HUES6 (cell line): ENCODE results near the gene TMCO4.

Experiments used
- H3K27ac ChIP-seq: 2 replicates; pipeline ENCODE4 v1.7.0; 2013; ENCODE audit warnings: low read depth, mild to moderate bottlenecking, low read length, inconsistent platforms
- H3K27me3 ChIP-seq: 2 replicates; pipeline ENCODE4 v1.6.1; 2013; ENCODE audit warnings: low read length; ENCODE audit not compliant: control insufficient read depth, insufficient read depth
- H3K36me3 ChIP-seq: 2 replicates; pipeline ENCODE4 v1.6.1; 2013; ENCODE audit warnings: low read length; ENCODE audit not compliant: control insufficient read depth, insufficient read depth
- H3K4me1 ChIP-seq: 2 replicates; pipeline ENCODE4 v1.6.1; 2013; ENCODE audit warnings: low read length; ENCODE audit not compliant: control insufficient read depth, insufficient read depth
- H3K4me3 ChIP-seq: 2 replicates; pipeline ENCODE4 v1.5.1; 2013; ENCODE audit warnings: low read depth, low read length
- H3K9ac ChIP-seq: one replicate; pipeline ENCODE4 v1.6.1; 2013; ENCODE audit warnings: mild to moderate bottlenecking, low read length
- H3K9me3 ChIP-seq: 2 replicates; pipeline ENCODE4 v1.6.1; 2013; ENCODE audit warnings: low read depth, low read length; ENCODE audit not compliant: control insufficient read depth, insufficient read depth

Gene TMCO4

DNA sequence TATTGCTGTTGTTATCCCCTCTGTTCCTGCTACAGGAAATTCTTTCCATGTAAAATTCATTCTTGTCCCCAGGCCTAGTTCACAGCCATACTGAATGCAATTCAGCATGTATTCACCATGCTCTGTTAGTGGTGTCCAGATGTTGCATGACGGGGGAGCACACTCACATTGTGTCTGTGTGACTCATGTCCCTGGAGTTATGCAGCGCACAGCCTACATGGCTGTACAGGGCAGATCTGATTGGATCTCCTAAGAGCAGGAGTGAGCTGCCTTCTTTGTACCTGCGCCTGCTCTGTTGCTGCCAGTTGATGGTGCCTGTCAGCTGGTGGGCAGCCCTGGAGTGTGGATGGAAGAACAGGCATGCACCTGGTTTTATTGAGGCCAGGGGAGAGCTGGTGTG, 117.5 kb downstream of the TMCO4 start:
- H3K4me3 ChIP-seq, result no peak overlapping the region
- H3K9ac ChIP-seq, result no peak overlapping the region
- H3K9me3 ChIP-seq, result peaks cover 1% of the 10 kb centered on the region; the same call in 1 of the 2 replicates
- no peak overlapping the region for H3K27ac ChIP-seq
- H3K27me3 ChIP-seq, result no peaks in the 10 kb centered on the region
- H3K4me1 ChIP-seq, result peaks cover 7% of the 10 kb centered on the region; the same call in 1 of the 2 replicates
- no peaks in the 10 kb centered on the region for H3K36me3 ChIP-seq

DNA sequence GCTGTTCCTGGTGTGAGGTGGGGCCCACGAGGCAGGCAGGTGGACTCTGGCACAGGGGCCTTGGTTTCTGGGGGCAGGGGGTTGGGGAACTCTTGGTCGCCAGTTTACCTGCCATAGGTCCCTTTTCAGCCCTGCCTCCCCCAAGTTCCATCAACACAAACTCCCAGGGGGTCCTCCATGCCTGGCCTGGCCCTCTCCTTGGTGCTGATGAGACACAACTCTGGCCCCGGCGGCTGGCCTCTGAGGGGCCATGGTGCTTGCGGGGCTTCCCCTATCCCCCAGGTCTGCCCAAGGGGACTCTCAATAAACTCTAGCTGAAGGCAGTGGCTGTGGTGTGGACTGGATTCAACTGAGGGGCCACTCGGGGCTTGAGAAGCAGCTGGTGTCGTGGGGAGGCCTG, 119.1 kb downstream of the TMCO4 start:
- no peaks in the 10 kb centered on the region for H3K9me3 ChIP-seq
- no peak overlapping the region for H3K9ac ChIP-seq
- H3K27ac ChIP-seq, result no peak overlapping the region
- no peaks in the 10 kb centered on the region for H3K4me1 ChIP-seq
- no peaks in the 10 kb centered on the region for H3K36me3 ChIP-seq
- H3K4me3 ChIP-seq, result no peak overlapping the region
- peaks cover 9% of the 10 kb centered on the region; the same call in 1 of the 2 replicates for H3K27me3 ChIP-seq

DNA sequence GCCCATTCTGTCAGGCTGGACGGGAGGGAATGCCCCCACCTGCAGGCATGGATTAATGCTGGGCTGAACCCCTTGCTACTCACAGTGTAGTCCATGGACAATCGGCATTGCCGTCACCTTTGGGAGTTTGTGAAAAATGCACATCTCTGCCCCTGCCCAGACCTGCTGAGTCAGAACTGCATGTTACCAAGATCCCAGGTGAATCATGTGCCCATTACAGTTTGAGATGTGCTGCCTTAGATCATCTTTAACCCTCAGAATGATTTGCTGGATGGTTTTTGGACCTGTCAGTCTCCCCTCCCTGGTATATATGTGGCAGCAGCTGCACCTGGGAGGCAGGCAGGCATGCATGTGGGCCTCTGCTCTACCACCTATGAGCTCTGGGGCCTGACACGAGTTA, 120.0 kb downstream of the TMCO4 start:
- Histone ChIP-seq H3K9me3 (no peaks in the 10 kb centered on the region), H3K9ac (no peak overlapping the region), H3K36me3 (no peaks in the 10 kb centered on the region), H3K4me1 (no peaks in the 10 kb centered on the region), H3K4me3 (no peak overlapping the region), H3K27me3 (peaks cover 18% of the 10 kb centered on the region), H3K27ac (no peak overlapping the region)

DNA sequence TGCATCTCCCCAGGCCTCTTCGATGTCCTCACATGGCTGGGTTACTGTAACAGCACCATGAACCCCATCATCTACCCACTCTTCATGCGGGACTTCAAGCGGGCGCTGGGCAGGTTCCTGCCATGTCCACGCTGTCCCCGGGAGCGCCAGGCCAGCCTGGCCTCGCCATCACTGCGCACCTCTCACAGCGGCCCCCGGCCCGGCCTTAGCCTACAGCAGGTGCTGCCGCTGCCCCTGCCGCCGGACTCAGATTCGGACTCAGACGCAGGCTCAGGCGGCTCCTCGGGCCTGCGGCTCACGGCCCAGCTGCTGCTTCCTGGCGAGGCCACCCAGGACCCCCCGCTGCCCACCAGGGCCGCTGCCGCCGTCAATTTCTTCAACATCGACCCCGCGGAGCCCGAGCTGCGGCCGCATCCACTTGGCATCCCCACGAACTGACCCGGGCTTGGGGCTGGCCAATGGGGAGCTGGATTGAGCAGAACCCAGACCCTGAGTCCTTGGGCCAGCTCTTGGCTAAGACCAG, 120.7 kb downstream of the TMCO4 start:
- Histone ChIP-seq H3K4me3 (no peak overlapping the region), H3K27me3 (peaks cover 21% of the 10 kb centered on the region), H3K9me3 (no peaks in the 10 kb centered on the region), H3K36me3 (no peaks in the 10 kb centered on the region), H3K27ac (no peak overlapping the region), H3K4me1 (no peaks in the 10 kb centered on the region), H3K9ac (no peak overlapping the region)

DNA sequence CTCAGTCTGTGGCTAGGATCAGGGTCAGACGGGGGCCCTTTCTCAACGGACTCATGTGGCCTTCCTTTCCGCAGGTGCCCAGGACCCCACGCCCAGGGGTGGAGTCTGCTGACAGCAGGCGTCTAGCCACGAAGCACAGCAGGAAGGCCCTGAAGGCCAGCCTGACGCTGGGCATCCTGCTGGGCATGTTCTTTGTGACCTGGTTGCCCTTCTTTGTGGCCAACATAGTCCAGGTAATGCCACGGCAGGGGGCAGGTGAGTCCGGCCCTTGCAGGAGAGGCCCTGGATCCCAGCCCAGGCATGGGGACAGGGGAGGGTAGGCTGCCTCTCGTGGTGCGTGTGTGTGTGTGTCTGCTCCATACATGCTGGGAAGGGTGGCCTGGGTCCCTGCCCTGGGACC, 121.2 kb downstream of the TMCO4 start:
- no peak overlapping the region for H3K4me3 ChIP-seq
- H3K36me3 ChIP-seq, result no peaks in the 10 kb centered on the region
- no peak overlapping the region for H3K27ac ChIP-seq
- no peaks in the 10 kb centered on the region for H3K9me3 ChIP-seq
- no peak overlapping the region for H3K9ac ChIP-seq
- H3K27me3 ChIP-seq, result peaks cover 21% of the 10 kb centered on the region
- H3K4me1 ChIP-seq, result no peaks in the 10 kb centered on the region

DNA sequence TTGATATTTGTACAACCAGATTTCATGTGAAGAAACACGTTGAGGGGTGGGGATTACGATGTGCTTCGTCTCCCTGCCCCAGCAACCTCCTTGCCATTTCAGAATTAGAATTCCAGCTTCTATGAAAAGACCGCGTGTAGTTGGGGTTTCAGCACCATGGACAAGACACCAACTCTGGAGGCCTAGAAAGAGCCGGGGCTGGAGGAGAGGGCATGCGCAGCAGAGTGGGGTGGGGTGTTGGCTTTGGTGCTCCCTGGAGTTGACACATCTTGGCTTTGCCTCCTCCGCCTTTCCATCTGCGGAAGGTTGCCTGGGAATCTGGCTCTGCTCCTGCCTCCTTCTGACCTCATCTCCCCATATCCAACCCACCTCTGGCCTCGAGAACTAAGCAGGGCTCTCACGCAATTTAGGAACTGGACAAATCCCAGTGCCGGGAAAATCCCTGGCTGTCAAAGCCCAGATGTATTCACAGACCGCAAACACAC, 123.2 kb downstream of the TMCO4 start:
- H3K9me3 ChIP-seq, result no peaks in the 10 kb centered on the region
- no peak overlapping the region for H3K4me3 ChIP-seq
- H3K9ac ChIP-seq, result no peak overlapping the region
- no peaks in the 10 kb centered on the region for H3K4me1 ChIP-seq
- H3K36me3 ChIP-seq, result no peaks in the 10 kb centered on the region
- H3K27me3 ChIP-seq, result peaks cover 32% of the 10 kb centered on the region
- H3K27ac ChIP-seq, result no peak overlapping the region

DNA sequence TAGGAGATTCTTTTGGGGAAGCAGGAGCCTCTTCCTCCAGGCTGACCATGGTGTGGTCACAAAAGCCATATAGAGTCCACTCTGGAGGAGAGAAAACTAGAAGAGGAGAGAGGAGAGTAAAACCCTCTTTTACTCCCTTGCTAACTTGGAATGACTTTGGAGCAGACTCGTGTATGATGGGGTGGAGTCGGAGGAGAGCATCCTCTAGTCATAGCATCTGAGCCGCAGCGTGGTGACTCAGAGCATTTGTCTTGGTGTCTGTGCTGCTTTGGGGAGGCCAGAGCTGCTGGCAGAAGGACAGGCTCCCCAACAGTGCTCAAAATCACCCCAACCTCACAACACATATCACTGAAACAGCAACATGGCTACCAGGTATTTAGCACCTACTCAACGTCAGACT, 123.9 kb downstream of the TMCO4 start:
- Histone ChIP-seq H3K9me3 (no peaks in the 10 kb centered on the region), H3K27me3 (peaks cover 38% of the 10 kb centered on the region), H3K4me3 (no peak overlapping the region), H3K4me1 (no peaks in the 10 kb centered on the region), H3K9ac (no peak overlapping the region), H3K36me3 (no peaks in the 10 kb centered on the region), H3K27ac (no peak overlapping the region)

DNA sequence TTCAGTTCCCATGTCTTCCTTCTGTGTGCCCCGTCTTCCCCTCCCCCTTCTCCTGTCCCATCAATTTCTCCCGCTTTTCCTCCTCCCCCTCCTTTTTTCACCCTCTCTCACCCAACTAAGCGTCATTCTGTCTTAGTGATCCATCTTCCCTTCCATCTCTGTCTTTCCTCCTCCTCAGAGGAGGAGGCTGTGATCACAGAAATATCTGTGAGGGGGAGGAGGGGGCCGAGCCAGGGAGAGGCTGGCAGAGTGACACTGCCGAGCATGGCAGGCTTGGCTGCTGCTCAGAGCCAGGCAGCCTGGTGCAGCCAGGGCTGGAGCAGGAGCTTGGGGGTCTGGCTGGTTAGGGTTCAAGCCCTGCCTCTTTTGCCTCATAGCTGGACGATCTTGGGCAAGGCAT, 127.5 kb downstream of the TMCO4 start:
- no peak overlapping the region for H3K9ac ChIP-seq
- no peaks in the 10 kb centered on the region for H3K36me3 ChIP-seq
- no peak overlapping the region for H3K4me3 ChIP-seq

DNA sequence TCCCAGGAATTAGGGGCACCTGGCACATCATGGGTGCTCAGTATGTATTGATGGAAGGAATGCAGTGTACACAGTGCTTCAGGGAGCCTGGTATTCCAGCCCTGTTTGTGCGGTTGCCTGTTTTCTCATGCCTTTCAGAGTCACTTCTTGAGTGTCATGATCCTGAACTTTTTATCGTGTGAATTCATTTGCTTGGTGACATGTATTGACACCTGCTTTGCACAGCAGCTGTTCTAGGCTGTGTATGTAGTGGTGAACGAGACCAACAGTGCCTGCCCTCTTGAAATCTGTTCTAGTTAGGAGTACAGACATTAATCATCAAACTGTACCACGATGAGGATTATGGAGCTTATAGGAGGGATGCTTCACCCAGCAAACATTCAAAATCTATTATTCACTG, 128.9 kb downstream of the TMCO4 start:
- Histone ChIP-seq H3K36me3 (no peaks in the 10 kb centered on the region), H3K4me1 (no peaks in the 10 kb centered on the region), H3K4me3 (no peak overlapping the region), H3K27ac (no peak overlapping the region), H3K9me3 (no peaks in the 10 kb centered on the region), H3K27me3 (peaks cover 76% of the 10 kb centered on the region), H3K9ac (no peak overlapping the region)

More for the DNA sequence above, 127.5 kb downstream of the TMCO4 start:
- H3K27ac ChIP-seq, result no peak overlapping the region
- no peaks in the 10 kb centered on the region for H3K4me1 ChIP-seq
- peaks cover 69% of the 10 kb centered on the region for H3K27me3 ChIP-seq
- no peaks in the 10 kb centered on the region for H3K9me3 ChIP-seq

DNA sequence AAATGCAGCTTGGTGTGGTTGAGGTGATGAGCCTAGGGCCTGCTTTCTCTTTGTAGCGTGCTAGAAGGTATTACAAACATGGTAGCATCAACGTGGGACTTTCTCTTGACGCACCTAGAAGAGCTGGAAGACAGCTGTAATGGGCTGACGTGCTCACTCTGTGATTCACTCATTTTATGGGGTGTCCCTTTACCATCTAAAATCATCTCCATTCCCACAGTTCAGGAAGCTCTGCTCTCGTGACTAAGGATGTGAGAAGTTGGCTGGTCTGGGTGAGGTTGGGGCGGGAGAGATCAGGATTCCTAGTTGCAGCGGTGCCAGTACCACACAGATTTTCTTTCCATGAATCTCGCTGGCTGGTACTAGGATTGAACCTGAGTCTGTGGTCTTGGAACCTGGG, 130.8 kb downstream of the TMCO4 start:
- Histone ChIP-seq H3K27me3 (peaks cover 82% of the 10 kb centered on the region), H3K36me3 (no peaks in the 10 kb centered on the region), H3K27ac (no peak overlapping the region), H3K4me3 (no peak overlapping the region), H3K4me1 (no peaks in the 10 kb centered on the region), H3K9ac (no peak overlapping the region), H3K9me3 (no peaks in the 10 kb centered on the region)

DNA sequence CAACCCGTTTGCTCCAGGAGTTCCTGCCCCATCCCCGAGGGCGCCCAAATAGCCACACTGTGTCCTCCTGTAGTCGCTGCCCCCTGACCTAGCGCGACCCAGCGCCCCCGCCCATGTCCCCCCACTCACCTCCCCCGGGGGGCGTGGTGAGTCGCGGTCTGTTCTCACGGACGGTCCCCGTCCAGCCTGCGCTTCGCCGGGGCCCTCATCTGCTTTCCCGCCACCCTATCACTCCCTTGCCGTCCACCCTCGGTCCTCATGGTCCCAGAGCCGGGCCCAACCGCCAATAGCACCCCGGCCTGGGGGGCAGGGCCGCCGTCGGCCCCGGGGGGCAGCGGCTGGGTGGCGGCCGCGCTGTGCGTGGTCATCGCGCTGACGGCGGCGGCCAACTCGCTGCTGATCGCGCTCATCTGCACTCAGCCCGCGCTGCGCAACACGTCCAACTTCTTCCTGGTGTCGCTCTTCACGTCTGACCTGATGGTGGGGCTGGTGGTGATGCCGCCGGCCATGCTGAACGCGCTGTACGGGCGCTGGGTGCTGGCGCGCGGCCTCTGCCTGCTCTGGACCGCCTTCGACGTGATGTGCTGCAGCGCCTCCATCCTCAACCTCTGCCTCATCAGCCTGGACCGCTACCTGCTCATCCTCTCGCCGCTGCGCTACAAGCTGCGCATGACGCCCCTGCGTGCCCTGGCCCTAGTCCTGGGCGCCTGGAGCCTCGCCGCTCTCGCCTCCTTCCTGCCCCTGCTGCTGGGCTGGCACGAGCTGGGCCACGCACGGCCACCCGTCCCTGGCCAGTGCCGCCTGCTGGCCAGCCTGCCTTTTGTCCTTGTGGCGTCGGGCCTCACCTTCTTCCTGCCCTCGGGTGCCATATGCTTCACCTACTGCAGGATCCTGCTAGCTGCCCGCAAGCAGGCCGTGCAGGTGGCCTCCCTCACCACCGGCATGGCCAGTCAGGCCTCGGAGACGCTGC, 133.9 kb downstream of the TMCO4 start:
- peaks cover 82% of the 10 kb centered on the region for H3K27me3 ChIP-seq
- H3K9me3 ChIP-seq, result no peaks in the 10 kb centered on the region

More for the DNA sequence above, 133.9 kb downstream of the TMCO4 start:
- H3K27ac ChIP-seq, result no peak overlapping the region
- peak overlapping the region; percentile 38 for H3K4me3 ChIP-seq
- H3K4me1 ChIP-seq, result no peaks in the 10 kb centered on the region
- H3K36me3 ChIP-seq, result no peaks in the 10 kb centered on the region
- H3K9ac ChIP-seq, result no peak overlapping the region
